Suprapubic skin (tissue), 4 donors: ENCODE data around the gene DIPK1B. TPM values are rescaled to one million over a fixed set of nuclear protein-coding genes. Genes with fewer than 3 reads are reported as not detected.

Experiments used
- DNase-seq, 2 donors: peaks; one replicate each; pipeline ENCODE4 v3.0.0-alpha.2; 2019; ENCODE audit warnings: low spot score in 2 of 2
- H3K27ac ChIP-seq: fragments of 200-600 bp; sonication (generic); one replicate; pipeline ENCODE4 v1.5.1; 2019
- H3K27me3 ChIP-seq: fragments of 200-600 bp; sonication (generic); one replicate; pipeline ENCODE4 v1.5.1; 2019
- H3K36me3 ChIP-seq: fragments of 200-600 bp; sonication (generic); one replicate; pipeline ENCODE4 v1.5.1; 2019
- H3K4me1 ChIP-seq: fragments of 200-600 bp; sonication (generic); one replicate; pipeline ENCODE4 v1.5.1; 2019
- H3K4me3 ChIP-seq: fragments of 200-600 bp; sonication (generic); one replicate; pipeline ENCODE4 v1.5.1; 2019; ENCODE audit warnings: mild to moderate bottlenecking
- H3K9me3 ChIP-seq: fragments of 200-600 bp; sonication (generic); one replicate; pipeline ENCODE4 v1.5.1; 2019
- EP300 ChIP-seq: sonication (generic); formaldehyde crosslinking; IDR thresholded peaks from one replicate; pipeline ENCODE4 v1.6.1; 2017; ENCODE audit warnings: antibody characterized with exemption
- POLR2A ChIP-seq, 2 donors: fragments of 450-650 bp; IDR thresholded peaks; one replicate each; pipeline ENCODE4 v1.6.1; 2017; ENCODE audit warnings: antibody characterized with exemption in 2 of 2, mild to moderate bottlenecking in 2 of 2, moderate library complexity in 2 of 2
- POLR2AphosphoS5 ChIP-seq, 3 donors: sonication (generic); formaldehyde crosslinking; IDR thresholded peaks; one replicate each; pipeline ENCODE4 v1.6.1; 2017; ENCODE audit warnings: antibody characterized with exemption in 3 of 3
- WGBS: methylation state at CpG from one replicate; pipeline ENCODE4 v1.1.5; 2018; 5-methylcytosine and 5-hydroxymethylcytosine counted together
- total RNA-seq, 4 donors: library from RNA; depleted of rRNA; stranded (reverse); fragments of >200 nt; gene quantifications; one replicate each; pipeline ENCODE4 v1.1.0, GENCODE V29; 2016
- TF ChIP-seq, protein P1 (sequence below), 2 donors: fragments of 200-600 bp in 1 of 2; fragments of 450-650 bp in 1 of 2; sonication (generic) in 1 of 2; IDR thresholded peaks; one replicate each; pipeline ENCODE4 v1.5.1; 2016 to 2019; ENCODE audit warnings: antibody characterized with exemption in 2 of 2, mild to moderate bottlenecking in 1 of 2, moderate library complexity in 1 of 2

The DIPK1B gene
- total RNA-seq, result 10 to 100 TPM in 1 of 4 donors, 1 to 10 TPM in 3; 3.8 to 13.1 (median 6.3) TPM

DNA sequence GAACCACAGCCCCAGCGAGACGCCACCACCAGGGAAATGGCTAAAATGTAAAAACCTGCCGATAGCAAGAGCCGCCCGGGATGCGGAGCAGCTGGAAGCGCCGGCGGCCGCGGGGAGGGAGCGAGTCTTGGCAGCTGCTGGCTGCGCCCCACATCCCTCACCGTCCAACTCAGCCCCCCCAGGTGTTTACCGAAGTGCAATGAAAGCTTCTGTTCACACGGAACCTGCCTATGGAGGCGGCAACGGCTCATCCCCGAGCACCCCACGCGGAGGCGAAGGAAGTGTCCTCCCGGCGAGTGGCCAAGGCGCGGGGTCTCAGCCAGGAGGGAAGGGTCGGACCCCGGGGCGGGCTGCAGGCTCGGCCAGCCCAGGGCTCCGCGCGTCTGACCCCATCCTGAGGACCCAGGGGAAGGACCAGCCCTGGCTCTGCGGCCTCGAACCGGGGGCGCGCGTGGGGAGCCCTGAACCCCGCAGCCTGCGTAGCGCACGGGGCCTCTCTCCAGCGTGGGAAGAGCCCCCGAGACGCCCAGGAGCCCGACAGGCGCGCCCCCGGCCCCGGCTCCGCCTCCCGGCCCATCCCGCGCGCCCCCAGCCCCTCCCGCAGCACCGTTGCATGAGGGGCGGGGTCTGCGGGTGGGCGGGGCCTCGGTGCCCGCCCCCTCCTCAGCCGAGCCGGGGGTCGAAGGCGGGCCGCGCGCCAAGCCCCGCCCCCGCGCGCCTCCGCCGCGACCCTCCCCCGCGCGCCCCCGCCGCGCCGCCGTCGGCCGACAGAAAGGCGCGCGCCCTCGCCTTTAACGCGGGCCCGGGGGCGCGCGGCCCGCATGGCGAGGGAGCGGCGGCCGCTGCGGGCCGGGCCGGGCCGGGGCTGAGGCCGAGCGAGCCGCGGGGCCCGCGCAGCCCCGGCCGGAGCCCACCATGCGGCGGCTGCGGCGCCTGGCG lies at the start of gene DIPK1B:
Gene DIPK1B (plus strand): TSS at position 822 of the 939 bp plus-strand sequence. CDS start 94 bp downstream, at position 916.
- Histone ChIP-seq H3K4me3 (peak within 1 kb of the TSS; percentile 53), H3K27ac (peak within 1 kb of the TSS; percentile 11), H3K9me3 (no peaks in the 10 kb centered on the region), H3K27me3 (peaks cover 26% of the 10 kb centered on the region), H3K36me3 (no peaks in the 10 kb centered on the region), H3K4me1 (peaks cover 25% of the 10 kb centered on the region)
- TF ChIP-seq, protein P1, sequence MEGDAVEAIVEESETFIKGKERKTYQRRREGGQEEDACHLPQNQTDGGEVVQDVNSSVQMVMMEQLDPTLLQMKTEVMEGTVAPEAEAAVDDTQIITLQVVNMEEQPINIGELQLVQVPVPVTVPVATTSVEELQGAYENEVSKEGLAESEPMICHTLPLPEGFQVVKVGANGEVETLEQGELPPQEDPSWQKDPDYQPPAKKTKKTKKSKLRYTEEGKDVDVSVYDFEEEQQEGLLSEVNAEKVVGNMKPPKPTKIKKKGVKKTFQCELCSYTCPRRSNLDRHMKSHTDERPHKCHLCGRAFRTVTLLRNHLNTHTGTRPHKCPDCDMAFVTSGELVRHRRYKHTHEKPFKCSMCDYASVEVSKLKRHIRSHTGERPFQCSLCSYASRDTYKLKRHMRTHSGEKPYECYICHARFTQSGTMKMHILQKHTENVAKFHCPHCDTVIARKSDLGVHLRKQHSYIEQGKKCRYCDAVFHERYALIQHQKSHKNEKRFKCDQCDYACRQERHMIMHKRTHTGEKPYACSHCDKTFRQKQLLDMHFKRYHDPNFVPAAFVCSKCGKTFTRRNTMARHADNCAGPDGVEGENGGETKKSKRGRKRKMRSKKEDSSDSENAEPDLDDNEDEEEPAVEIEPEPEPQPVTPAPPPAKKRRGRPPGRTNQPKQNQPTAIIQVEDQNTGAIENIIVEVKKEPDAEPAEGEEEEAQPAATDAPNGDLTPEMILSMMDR (IDR thresholded peaks at IDR 0.05), result no peak
- TF ChIP-seq EP300 (no peak), POLR2A (IDR thresholded peaks at IDR 0.05) (no peak), POLR2AphosphoS5 (IDR thresholded peaks at IDR 0.05) (no peak)
- WGBS, result 13% methylated on average over 15 of the region's 119 CpGs
- no peak for DNase-seq

DNA sequence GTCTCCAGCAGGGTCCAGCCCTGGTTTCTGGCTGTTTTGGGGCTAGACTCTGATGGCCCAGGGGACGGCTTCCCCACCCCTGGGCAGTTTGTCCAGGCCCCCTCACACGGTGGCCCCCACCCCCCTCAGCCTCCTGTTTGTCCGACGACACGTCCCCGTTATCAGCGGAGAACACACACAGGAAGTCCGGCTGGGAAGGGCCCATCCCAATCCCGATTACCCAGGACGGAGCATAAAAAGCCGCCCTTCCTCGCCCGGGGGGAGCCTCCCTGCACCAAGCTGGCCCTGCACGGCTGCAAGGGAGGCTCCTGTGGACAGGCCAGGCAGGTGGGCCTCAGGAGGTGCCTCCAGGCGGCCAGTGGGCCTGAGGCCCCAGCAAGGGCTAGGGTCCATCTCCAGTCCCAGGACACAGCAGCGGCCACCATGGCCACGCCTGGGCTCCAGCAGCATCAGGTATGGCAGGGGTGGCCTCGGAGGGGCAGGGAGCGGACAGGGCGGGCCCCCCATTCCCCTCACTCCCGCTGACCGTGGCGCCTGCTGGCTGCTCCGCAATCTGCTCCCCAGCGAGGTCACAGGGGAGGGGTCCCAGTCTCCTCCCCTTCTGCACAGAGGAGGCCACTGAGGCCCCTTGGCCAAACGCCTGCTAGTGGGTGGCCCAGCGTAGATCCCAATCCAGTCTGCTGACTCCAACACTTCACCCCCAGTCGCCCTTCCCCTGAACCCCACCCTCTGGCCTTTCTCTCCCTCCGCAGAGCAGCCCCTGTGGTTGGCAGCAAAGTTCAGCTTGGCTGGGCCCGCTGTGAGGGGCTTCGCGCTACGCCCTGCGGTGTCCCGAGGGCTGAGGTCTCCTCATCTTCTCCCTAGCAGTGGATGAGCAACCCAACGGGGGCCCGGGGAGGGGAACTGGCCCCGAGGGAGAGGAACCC lies 49.5 kb upstream of the DIPK1B start, which contains the start of gene EGFL7:
Gene EGFL7 (plus strand): TSS at position 261 of the 926 bp plus-strand sequence. CDS start 5,367 bp downstream, outside the sequence.
- H3K4me3 ChIP-seq, result peak within 1 kb of the TSS; percentile 54
- H3K27me3 ChIP-seq, result peaks cover 47% of the 10 kb centered on the region
- DNase-seq, result no peak
- peak in 2 of 3 donors; percentile 23 to 35 for TF ChIP-seq POLR2AphosphoS5 (IDR thresholded peaks at IDR 0.05)
- peak in 1 of 2 donors; percentile 33 for TF ChIP-seq POLR2A (IDR thresholded peaks at IDR 0.05)
- TF ChIP-seq EP300, result no peak
- peak within 1 kb of the TSS; percentile 13 for H3K27ac ChIP-seq
- WGBS, result 83% methylated on average over 28 of the region's 38 CpGs
- no peaks in the 10 kb centered on the region for H3K36me3 ChIP-seq
- peaks cover 12% of the 10 kb centered on the region for H3K4me1 ChIP-seq
- no peaks in the 10 kb centered on the region for H3K9me3 ChIP-seq

DNA sequence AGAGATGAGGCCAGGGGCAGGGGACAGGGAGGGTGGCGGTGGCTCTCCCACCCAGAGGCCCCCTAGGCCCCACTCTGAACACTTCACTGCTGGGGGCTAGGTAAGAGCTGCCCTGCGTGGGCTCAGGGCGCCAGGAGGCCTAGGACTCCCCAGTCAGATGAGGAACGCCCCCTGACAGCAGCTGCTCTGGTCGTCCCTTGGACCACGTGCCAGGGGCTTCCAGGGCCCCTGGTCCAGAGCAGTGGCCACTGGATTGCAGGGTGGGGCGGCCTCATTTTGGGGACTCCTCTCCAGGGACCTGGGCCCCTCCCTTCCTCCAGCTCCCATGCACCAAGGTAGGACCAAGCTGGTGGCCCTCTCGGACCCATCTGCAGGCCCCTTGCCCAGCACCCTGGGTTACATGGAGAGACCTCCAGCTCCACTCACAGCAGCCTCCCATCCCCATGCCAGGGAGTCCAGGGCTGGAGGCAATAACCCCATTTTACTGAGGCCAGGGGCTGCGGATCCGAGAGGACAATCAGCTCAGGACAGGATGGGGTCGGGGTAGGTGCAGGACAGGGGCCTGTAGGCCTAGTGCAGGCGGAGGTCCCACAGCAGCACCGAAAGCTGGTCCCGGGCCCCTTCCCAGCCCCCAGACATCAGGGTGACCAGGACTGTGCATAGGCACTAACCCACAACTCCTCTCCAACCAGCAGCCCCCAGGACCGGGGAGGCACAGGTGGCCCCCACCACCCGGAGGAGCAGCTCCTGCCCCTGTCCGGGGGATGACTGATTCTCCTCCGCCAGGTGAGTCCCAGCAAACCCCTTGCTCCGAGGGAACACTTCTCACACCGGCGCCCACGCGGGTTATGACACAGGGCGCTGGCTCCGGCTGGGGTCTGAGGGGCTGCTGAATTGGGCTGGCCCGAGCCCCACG lies 48.1 kb upstream of the DIPK1B start:
- Histone ChIP-seq H3K36me3 (no peaks in the 10 kb centered on the region), H3K4me1 (peaks cover 12% of the 10 kb centered on the region), H3K9me3 (no peaks in the 10 kb centered on the region), H3K27me3 (peaks cover 35% of the 10 kb centered on the region), H3K27ac (peak overlapping the region; percentile 13), H3K4me3 (peak overlapping the region; percentile 54)
- no peak for DNase-seq
- TF ChIP-seq, protein P1 (IDR thresholded peaks at IDR 0.05), result no peak
- TF ChIP-seq POLR2AphosphoS5 (IDR thresholded peaks at IDR 0.05), result no peak
- TF ChIP-seq EP300, result no peak
- TF ChIP-seq POLR2A (IDR thresholded peaks at IDR 0.05), result no peak
- WGBS, result 95% methylated on average over 7 of the region's 27 CpGs

DNA sequence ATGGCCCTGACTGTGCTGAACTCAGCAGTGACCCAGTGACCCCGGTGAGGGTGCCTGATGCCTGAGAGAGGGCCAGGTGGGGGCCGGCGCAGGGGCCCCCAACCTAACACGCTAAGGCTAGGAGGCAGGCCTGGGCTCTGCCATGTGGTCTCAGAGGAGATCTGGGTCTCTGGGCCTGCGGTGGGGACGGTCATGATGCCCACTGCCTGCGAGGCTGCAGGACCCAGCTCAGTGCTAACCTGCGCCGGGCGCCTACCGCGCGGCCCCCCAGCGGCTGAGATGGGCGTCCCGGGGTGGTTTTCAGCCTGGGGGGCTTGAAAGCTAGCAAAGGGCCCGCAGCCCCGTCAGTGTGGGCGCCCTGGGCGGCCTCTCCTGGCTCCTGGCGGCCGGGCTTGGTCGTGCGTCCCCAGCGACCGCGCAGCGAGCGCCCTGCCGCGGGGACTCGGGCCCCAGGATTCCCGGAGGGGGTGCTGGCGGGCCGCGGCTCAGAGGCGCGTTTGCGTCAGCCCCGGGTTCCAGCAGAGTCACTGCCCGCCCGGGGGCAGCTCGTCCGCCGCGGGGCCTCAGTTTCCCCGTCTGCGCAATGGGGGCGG lies 47.2 kb upstream of the DIPK1B start:
- H3K27me3 ChIP-seq, result peaks cover 34% of the 10 kb centered on the region
- no peak overlapping the region for H3K27ac ChIP-seq
- DNase-seq, result no peak
- H3K9me3 ChIP-seq, result no peaks in the 10 kb centered on the region
- H3K4me1 ChIP-seq, result peaks cover 15% of the 10 kb centered on the region
- no peaks in the 10 kb centered on the region for H3K36me3 ChIP-seq
- peak overlapping the region; percentile 54 for H3K4me3 ChIP-seq
- no peak for TF ChIP-seq POLR2AphosphoS5 (IDR thresholded peaks at IDR 0.05)
- TF ChIP-seq, protein P1 (IDR thresholded peaks at IDR 0.05), result peak in 1 of 2 donors; percentile 26
- 80% methylated on average over 1 of the region's 49 CpGs for WGBS
